Urinary bladder (tissue), 4 donors: Measurements from ENCODE around the gene HSD3B2. TPM values are rescaled to one million over a fixed set of nuclear protein-coding genes. Genes with fewer than 3 reads are reported as not detected.

ENCODE experiments used
- DNase-seq: peaks from one replicate; pipeline ENCODE4 v3.0.0-alpha.2; 2015; ENCODE audit errors: extremely low spot score
- H3K27ac ChIP-seq: one replicate; pipeline ENCODE4 v1.5.1; 2013; ENCODE audit warnings: low read depth, mild to moderate bottlenecking, moderate library complexity
- H3K36me3 ChIP-seq: one replicate; pipeline ENCODE4 v1.6.1; 2013; ENCODE audit warnings: mild to moderate bottlenecking, moderate library complexity; ENCODE audit not compliant: insufficient read depth
- H3K4me1 ChIP-seq: one replicate; pipeline ENCODE4 v1.6.1; 2013; ENCODE audit warnings: mild to moderate bottlenecking, moderate library complexity; ENCODE audit not compliant: insufficient read depth
- H3K4me3 ChIP-seq: one replicate; pipeline ENCODE4 v1.5.1; 2013; ENCODE audit warnings: low read depth, low read length
- WGBS: extraction: QIAGEN DNeasy Blood & Tissue Kit; methylation state at CpG from one replicate; pipeline ENCODE4 v1.1.7; 2013; 5-methylcytosine and 5-hydroxymethylcytosine counted together
- polyA plus RNA-seq: library from polyadenylated mRNA; stranded (reverse); fragments of 200-250 nt; gene quantifications from one replicate; pipeline ENCODE4 v1.2.3, GENCODE V29; 2013
- total RNA-seq: library from RNA; depleted of rRNA; stranded (reverse); fragments of >200 nt; gene quantifications from one replicate; pipeline ENCODE4 v1.2.3, GENCODE V29; 2014
- donor health status: healthy with polysubstance abuse.
- donor health status: healthy.

HSD3B2 gene
- total and polyA plus RNA-seq, 2 donors: not detected

GRCh38 chr1:119449971-119450370 lies 35.0 kb downstream of the HSD3B2 start:
- H3K4me3 ChIP-seq: no peak overlapping the region
- no peak for DNase-seq
- WGBS: 68% methylated on average over 8 of the region's 8 CpGs
- H3K4me1 ChIP-seq: no peaks in the 10 kb centered on the region
- no peak overlapping the region for H3K27ac ChIP-seq
- no peaks in the 10 kb centered on the region for H3K36me3 ChIP-seq

GRCh38 chr1:119451158-119451557 lies 36.2 kb downstream of the HSD3B2 start:
- H3K4me1 ChIP-seq: no peaks in the 10 kb centered on the region
- DNase-seq: no peak
- WGBS: 81% methylated on average over 6 of the region's 6 CpGs
- H3K36me3 ChIP-seq: no peaks in the 10 kb centered on the region
- H3K4me3 ChIP-seq: no peak overlapping the region
- H3K27ac ChIP-seq: no peak overlapping the region

GRCh38 chr1:119452091-119452490 lies 37.1 kb downstream of the HSD3B2 start:
- Histone ChIP-seq H3K4me3 (no peak overlapping the region), H3K36me3 (no peaks in the 10 kb centered on the region), H3K4me1 (no peaks in the 10 kb centered on the region), H3K27ac (no peak overlapping the region)
- WGBS: 57% methylated on average over 2 of the region's 2 CpGs
- DNase-seq: no peak

GRCh38 chr1:119453021-119453420 lies 38.1 kb downstream of the HSD3B2 start:
- no peak overlapping the region for H3K27ac ChIP-seq
- H3K4me3 ChIP-seq: no peak overlapping the region
- H3K36me3 ChIP-seq: no peaks in the 10 kb centered on the region
- WGBS: 55% methylated on average over 3 of the region's 3 CpGs
- H3K4me1 ChIP-seq: no peaks in the 10 kb centered on the region
- no peak for DNase-seq

- DNase-seq: no peak
- 90% methylated on average over 2 of the region's 2 CpGs for WGBS
- Histone ChIP-seq H3K4me3 (no peak overlapping the region), H3K36me3 (no peaks in the 10 kb centered on the region), H3K4me1 (no peaks in the 10 kb centered on the region), H3K27ac (no peak overlapping the region)
Observed at GRCh38 chr1:119462964-119463363, 48.0 kb downstream of the HSD3B2 start.

GRCh38 chr1:119463569-119463968 lies 48.6 kb downstream of the HSD3B2 start:
- Histone ChIP-seq H3K4me1 (no peaks in the 10 kb centered on the region), H3K4me3 (no peak overlapping the region), H3K27ac (no peak overlapping the region), H3K36me3 (no peaks in the 10 kb centered on the region)
- 81% methylated on average over 2 of the region's 2 CpGs for WGBS
- no peak for DNase-seq

- Histone ChIP-seq H3K4me1 (no peaks in the 10 kb centered on the region), H3K36me3 (no peaks in the 10 kb centered on the region), H3K4me3 (no peak overlapping the region), H3K27ac (no peak overlapping the region)
- 66% methylated on average over 2 of the region's 2 CpGs for WGBS
- DNase-seq: no peak
Observed at GRCh38 chr1:119466445-119466844, 51.5 kb downstream of the HSD3B2 start.

- Histone ChIP-seq H3K4me3 (no peak overlapping the region), H3K4me1 (no peaks in the 10 kb centered on the region), H3K27ac (no peak overlapping the region), H3K36me3 (no peaks in the 10 kb centered on the region)
- DNase-seq: no peak
- WGBS: 92% methylated on average over 1 of the region's 1 CpG
Observed at GRCh38 chr1:119467219-119467618, 52.3 kb downstream of the HSD3B2 start.

- no peaks in the 10 kb centered on the region for H3K36me3 ChIP-seq
- no peak overlapping the region for H3K27ac ChIP-seq
- no peak overlapping the region for H3K4me3 ChIP-seq
- H3K4me1 ChIP-seq: no peaks in the 10 kb centered on the region
- 58% methylated on average over 4 of the region's 4 CpGs for WGBS
- DNase-seq: no peak
Observed at GRCh38 chr1:119467857-119468668, 53.1 kb downstream of the HSD3B2 start.

GRCh38 chr1:119469741-119470140 lies 54.8 kb downstream of the HSD3B2 start:
- DNase-seq: no peak
- Histone ChIP-seq H3K4me1 (no peaks in the 10 kb centered on the region), H3K27ac (no peak overlapping the region), H3K4me3 (no peak overlapping the region), H3K36me3 (no peaks in the 10 kb centered on the region)
- WGBS: 89% methylated on average over 1 of the region's 1 CpG

GRCh38 chr1:119470377-119470776 lies 55.4 kb downstream of the HSD3B2 start:
- Histone ChIP-seq H3K27ac (no peak overlapping the region), H3K4me3 (no peak overlapping the region), H3K36me3 (no peaks in the 10 kb centered on the region), H3K4me1 (no peaks in the 10 kb centered on the region)
- WGBS: 94% methylated on average over 3 of the region's 3 CpGs
- no peak for DNase-seq

- Histone ChIP-seq H3K27ac (no peak overlapping the region), H3K4me1 (no peaks in the 10 kb centered on the region), H3K4me3 (no peak overlapping the region), H3K36me3 (no peaks in the 10 kb centered on the region)
- 88% methylated on average over 7 of the region's 7 CpGs for WGBS
- DNase-seq: no peak
Observed at GRCh38 chr1:119470958-119471357, 56.0 kb downstream of the HSD3B2 start.

- Histone ChIP-seq H3K27ac (no peak overlapping the region), H3K4me3 (no peak overlapping the region), H3K36me3 (no peaks in the 10 kb centered on the region), H3K4me1 (no peaks in the 10 kb centered on the region)
- no peak for DNase-seq
- 86% methylated on average over 5 of the region's 5 CpGs for WGBS
Observed at GRCh38 chr1:119471566-119471965, 56.6 kb downstream of the HSD3B2 start.

- H3K27ac ChIP-seq: no peak overlapping the region
- 13% methylated on average over 5 of the region's 5 CpGs for WGBS
- H3K36me3 ChIP-seq: no peaks in the 10 kb centered on the region
- no peak overlapping the region for H3K4me3 ChIP-seq
- peak; percentile 33 for DNase-seq
- no peaks in the 10 kb centered on the region for H3K4me1 ChIP-seq
Observed at GRCh38 chr1:119472080-119472818, 57.3 kb downstream of the HSD3B2 start.
